Bronchus fibroblast of lung (primary cell): ENCODE measurements around the gene XPO1. TPM values are rescaled to one million over a fixed set of nuclear protein-coding genes. Genes with fewer than 3 reads are reported as not detected.

ENCODE experiments used
- total RNA-seq: library from RNA; depleted of rRNA; stranded (reverse); fragments of >200 nt; gene quantifications from 2 replicates; pipeline ENCODE4 v1.2.3, GENCODE V29; 2015

The XPO1 gene
- total RNA-seq, result 99.3 and 129 TPM in 2 replicates

GRCh38 chr2:61538200-61538919, at the start of gene XPO1:
TSS of gene XPO1 (minus strand) at chr2:61538356. CDS start at chr2:61533897, 4,459 bp downstream.

GRCh38 chr2:61470965-61471904, 66.9 kb downstream of the XPO1 start, which contains the start of gene USP34:
TSS of gene USP34 (minus strand) at chr2:61471087. CDS start at chr2:61470692, 395 bp downstream.

Other genes starting within 250 kb of the XPO1 start
- 26.0 and 37.7 TPM in 2 replicates for gene USP34, start 67.3 kb downstream of the XPO1 start, total RNA-seq